H9 (cell line): ENCODE results near the gene FAM20A. TPM values are rescaled to one million over a fixed set of nuclear protein-coding genes. Genes with fewer than 3 reads are reported as not detected.

Source experiments
- DNase-seq: peaks from one replicate; pipeline ENCODE4 v3.0.0-alpha.2; 2017
- H2AFZ ChIP-seq: one replicate; pipeline ENCODE4 v1.6.1; 2013; ENCODE audit warnings: mild to moderate bottlenecking, low read length, control low read depth, moderate library complexity
- H2AK5ac ChIP-seq: 2 replicates; pipeline ENCODE4 v1.6.1; 2013; ENCODE audit warnings: low read length, control low read depth, mixed read lengths; ENCODE audit not compliant: insufficient read length
- H2BK120ac ChIP-seq: one replicate; pipeline ENCODE4 v1.6.1; 2013; ENCODE audit warnings: low read depth, mild to moderate bottlenecking, low read length, control low read depth, inconsistent platforms; ENCODE audit not compliant: poor library complexity, severe bottlenecking
- H2BK12ac ChIP-seq: 2 replicates; pipeline ENCODE4 v1.6.1; 2013; ENCODE audit warnings: low read length, control low read depth, mixed read lengths, low read depth; ENCODE audit not compliant: insufficient read length
- H2BK15ac ChIP-seq: 2 replicates; pipeline ENCODE4 v1.6.1; 2013; ENCODE audit warnings: low read depth, low read length, control low read depth
- H2BK20ac ChIP-seq: one replicate; pipeline ENCODE4 v1.6.1; 2013; ENCODE audit warnings: low read depth, mild to moderate bottlenecking, low read length, control low read depth, inconsistent platforms; ENCODE audit not compliant: poor library complexity, severe bottlenecking
- H2BK5ac ChIP-seq: 2 replicates; pipeline ENCODE4 v1.6.1; 2013; ENCODE audit warnings: low read length, control low read depth, mixed read lengths; ENCODE audit not compliant: insufficient read length
- H3K14ac ChIP-seq: 2 replicates; pipeline ENCODE4 v1.6.1; 2013; ENCODE audit warnings: low read length, control low read depth; ENCODE audit not compliant: insufficient read depth
- H3K18ac ChIP-seq: 2 replicates; pipeline ENCODE4 v1.6.1; 2013; ENCODE audit warnings: low read depth, mild to moderate bottlenecking, mixed read lengths, low read length, control low read depth; ENCODE audit not compliant: insufficient read length
- H3K23ac ChIP-seq: 2 replicates; pipeline ENCODE4 v1.6.1; 2013; ENCODE audit warnings: low read length, control low read depth, mixed read lengths, low read depth; ENCODE audit not compliant: insufficient read length
- H3K23me2 ChIP-seq: 2 replicates; pipeline ENCODE4 v1.6.1; 2013; ENCODE audit warnings: low read depth, mild to moderate bottlenecking, mixed read lengths, low read length, control low read depth; ENCODE audit not compliant: insufficient read length, poor library complexity, severe bottlenecking
- H3K27ac ChIP-seq: 2 replicates; pipeline ENCODE4 v1.5.1; 2013; ENCODE audit warnings: low read length, control low read depth, mixed read lengths, low read depth; ENCODE audit not compliant: insufficient read length
- H3K27me3 ChIP-seq: 2 replicates; pipeline ENCODE4 v1.6.1; 2013; ENCODE audit warnings: low read length, control low read depth, inconsistent platforms; ENCODE audit not compliant: insufficient read depth
- H3K4ac ChIP-seq: 2 replicates; pipeline ENCODE4 v1.6.1; 2013; ENCODE audit warnings: low read depth, mild to moderate bottlenecking, control low read depth, inconsistent platforms, low read length, moderate library complexity
- H3K4me1 ChIP-seq: 2 replicates; pipeline ENCODE4 v1.6.1; 2013; ENCODE audit warnings: low read length, control low read depth, inconsistent platforms; ENCODE audit not compliant: insufficient read depth
- H3K4me2 ChIP-seq: 2 replicates; pipeline ENCODE4 v1.6.1; 2013; ENCODE audit warnings: low read length, control low read depth, mixed read lengths; ENCODE audit not compliant: insufficient read length, insufficient read depth
- H3K56ac ChIP-seq: 2 replicates; pipeline ENCODE4 v1.6.1; 2013; ENCODE audit warnings: low read depth, mild to moderate bottlenecking, mixed read lengths, low read length, control low read depth; ENCODE audit not compliant: insufficient read length
- H3K79me1 ChIP-seq: 2 replicates; pipeline ENCODE4 v1.6.1; 2013; ENCODE audit warnings: low read depth, mild to moderate bottlenecking, moderate library complexity, low read length, control low read depth, inconsistent platforms; ENCODE audit not compliant: insufficient read depth, poor library complexity, severe bottlenecking
- H3K79me2 ChIP-seq: 2 replicates; pipeline ENCODE4 v1.6.1; 2013; ENCODE audit warnings: low read length, control low read depth, inconsistent platforms; ENCODE audit not compliant: insufficient read depth
- H3K9ac ChIP-seq: 2 replicates; pipeline ENCODE4 v1.6.1; 2013; ENCODE audit warnings: low read length, control low read depth, mixed read lengths; ENCODE audit not compliant: insufficient read length; ENCODE audit errors: extremely low read depth
- H3K9me3 ChIP-seq: one replicate; pipeline ENCODE4 v1.6.1; 2013; ENCODE audit warnings: low read depth, low read length, inconsistent platforms; ENCODE audit not compliant: control insufficient read depth
- H3T11ph ChIP-seq: one replicate; pipeline ENCODE4 v1.6.1; 2013; ENCODE audit warnings: mild to moderate bottlenecking, low read length, control low read depth, inconsistent platforms
- H4K20me1 ChIP-seq: one replicate; pipeline ENCODE4 v1.6.1; 2013; ENCODE audit not compliant: control insufficient read depth, insufficient read length, insufficient read depth
- H4K5ac ChIP-seq: 2 replicates; pipeline ENCODE4 v1.6.1; 2013; ENCODE audit warnings: low read depth, mild to moderate bottlenecking, mixed read lengths, low read length, control low read depth; ENCODE audit not compliant: insufficient read length
- H4K8ac ChIP-seq: replicated peaks from 2 replicates; pipeline ENCODE4 v1.6.1; 2013; ENCODE audit warnings: low read length, control low read depth, mixed read lengths, low read depth; ENCODE audit not compliant: insufficient read length
- H4K91ac ChIP-seq: 2 replicates; pipeline ENCODE4 v1.6.1; 2013; ENCODE audit warnings: low read depth, mild to moderate bottlenecking, moderate library complexity, mixed read lengths, low read length, control low read depth; ENCODE audit not compliant: insufficient read length
- H3K27ac Mint-ChIP-seq, 3 experiments: 2 replicates in 2 of 3; 3 replicates in 1 of 3; pipeline ENCODE4 v1.8.0; 2020 to 2021; ENCODE audit warnings: mixed read lengths in 3 of 3, mild to moderate bottlenecking in 1 of 3, moderate library complexity in 1 of 3
- H3K27me3 Mint-ChIP-seq: 2 replicates; pipeline ENCODE4 v1.8.0; 2021; ENCODE audit warnings: low read depth, mild to moderate bottlenecking, moderate library complexity, mixed read lengths
- H3K36me3 Mint-ChIP-seq, 3 experiments: 2 replicates in 2 of 3; 3 replicates in 1 of 3; pipeline ENCODE4 v1.8.0; 2020 to 2021; ENCODE audit warnings: low read depth in 3 of 3, mixed read lengths in 3 of 3; ENCODE audit not compliant: insufficient read depth in 1 of 3
- H3K4me1 Mint-ChIP-seq, 2 experiments: 2 replicates each; pipeline ENCODE4 v1.8.0; 2020; ENCODE audit warnings: mixed read lengths in 2 of 2
- H3K4me3 Mint-ChIP-seq, 2 experiments: 2 replicates in 1 of 2; 3 replicates in 1 of 2; pipeline ENCODE4 v1.8.0; 2020 to 2021; ENCODE audit warnings: mild to moderate bottlenecking in 2 of 2, mixed read lengths in 2 of 2, moderate library complexity in 1 of 2
- H3K9me3 Mint-ChIP-seq, 2 experiments: 2 replicates in 1 of 2; 3 replicates in 1 of 2; pipeline ENCODE4 v1.8.0; 2020; ENCODE audit warnings: mild to moderate bottlenecking in 2 of 2, mixed read lengths in 2 of 2, moderate library complexity in 1 of 2
- WGBS: extraction: QIAGEN DNeasy Blood & Tissue Kit; methylation state at CpG from one replicate; pipeline ENCODE4 v1.1.7; 2013; ENCODE audit warnings: missing lambda C conversion rate, low lambda C conversion rate, mixed read lengths; ENCODE audit not compliant: insufficient read length; ENCODE audit errors: extremely low coverage; 5-methylcytosine and 5-hydroxymethylcytosine counted together
- total RNA-seq: library from RNA; stranded (reverse); gene quantifications from 2 replicates; pipeline ENCODE4 v1.2.1, GENCODE V29; 2021
- TF ChIP-seq, protein P1 (sequence below): fragments of 200-600 bp; sonication (generic); conservative IDR thresholded peaks from 3 replicates; pipeline ENCODE4 v1.8.0; 2021; ENCODE audit warnings: antibody characterized with exemption, mild to moderate bottlenecking

The FAM20A gene
- total RNA-seq, 1 experiment from 2014 or later, result 34.4 TPM

DNA sequence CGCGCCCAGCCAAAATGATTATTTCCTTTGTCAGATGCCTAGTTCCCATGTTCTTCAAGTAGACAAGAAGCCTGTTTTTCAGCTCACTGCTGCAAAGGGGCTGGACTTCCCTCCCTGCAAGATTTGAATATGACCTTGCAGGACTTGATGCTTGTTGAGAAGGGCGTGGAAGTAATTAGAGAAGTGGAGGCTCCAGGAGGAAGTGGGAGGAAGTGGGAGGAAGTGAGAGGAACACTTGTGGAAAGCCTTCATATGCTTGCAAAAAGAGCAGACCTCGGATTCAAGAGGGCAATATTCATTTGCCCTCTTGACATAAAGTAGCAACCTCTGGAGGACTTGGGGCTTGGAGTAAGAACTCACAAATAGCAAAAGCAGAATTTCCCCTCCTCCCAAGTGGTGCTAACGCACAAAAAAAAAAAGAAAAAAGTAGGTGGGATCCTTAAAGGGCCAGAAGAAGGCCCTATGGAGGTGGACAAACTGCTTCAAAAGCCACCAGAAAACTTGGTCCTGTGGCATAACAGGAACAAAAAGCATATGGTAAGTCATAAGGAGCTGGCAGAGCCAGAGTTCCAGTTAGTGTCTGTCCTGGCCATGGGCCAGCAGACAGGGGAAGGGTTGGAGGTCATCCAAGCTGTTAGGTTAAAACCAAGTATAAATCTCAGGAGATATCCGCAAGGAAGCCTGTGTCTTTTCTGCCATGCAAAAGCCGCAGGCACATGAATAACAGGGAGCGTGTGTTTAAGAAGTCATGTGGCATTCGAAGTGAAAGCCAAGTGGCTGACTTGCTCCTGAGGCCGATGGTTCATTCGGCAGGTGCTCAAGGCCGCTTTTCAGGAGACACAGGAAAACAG, 109.6 kb downstream of the FAM20A start:
- Histone ChIP-seq H3K23ac (no peak overlapping the region), H3K9ac (no peak overlapping the region), H3K23me2 (no peaks in the 10 kb centered on the region), H4K8ac (no peak overlapping the region), H3K56ac (no peak overlapping the region), H2BK15ac (no peak overlapping the region), H2AK5ac (no peak overlapping the region), H3K18ac (no peak overlapping the region), H3K27me3 (no peaks in the 10 kb centered on the region), H3K27ac (no peak overlapping the region), H3K4me1 (no peaks in the 10 kb centered on the region), H2BK20ac (no peak overlapping the region), H4K91ac (no peak overlapping the region), H3K9me3 (no peaks in the 10 kb centered on the region), H3K4ac (no peak overlapping the region), H2BK12ac (no peak overlapping the region), H4K5ac (no peak overlapping the region), H3K4me2 (no peak overlapping the region), H3T11ph (no peak overlapping the region), H2AFZ (no peak overlapping the region), H3K79me2 (no peaks in the 10 kb centered on the region), H2BK5ac (no peak overlapping the region), H3K14ac (no peak overlapping the region), H4K20me1 (no peaks in the 10 kb centered on the region), H3K79me1 (no peaks in the 10 kb centered on the region), H2BK120ac (no peak overlapping the region)
- H3K27ac Mint-ChIP-seq, result no peak overlapping the region
- peaks cover 0 to 3% of the 10 kb centered on the region in 2 experiments; a peak in 2 of 4 replicates for H3K4me1 Mint-ChIP-seq
- peaks cover 5 to 6% of the 10 kb centered on the region in 2 experiments for H3K9me3 Mint-ChIP-seq
- no peaks in the 10 kb centered on the region for H3K27me3 Mint-ChIP-seq
- TF ChIP-seq, protein P1, sequence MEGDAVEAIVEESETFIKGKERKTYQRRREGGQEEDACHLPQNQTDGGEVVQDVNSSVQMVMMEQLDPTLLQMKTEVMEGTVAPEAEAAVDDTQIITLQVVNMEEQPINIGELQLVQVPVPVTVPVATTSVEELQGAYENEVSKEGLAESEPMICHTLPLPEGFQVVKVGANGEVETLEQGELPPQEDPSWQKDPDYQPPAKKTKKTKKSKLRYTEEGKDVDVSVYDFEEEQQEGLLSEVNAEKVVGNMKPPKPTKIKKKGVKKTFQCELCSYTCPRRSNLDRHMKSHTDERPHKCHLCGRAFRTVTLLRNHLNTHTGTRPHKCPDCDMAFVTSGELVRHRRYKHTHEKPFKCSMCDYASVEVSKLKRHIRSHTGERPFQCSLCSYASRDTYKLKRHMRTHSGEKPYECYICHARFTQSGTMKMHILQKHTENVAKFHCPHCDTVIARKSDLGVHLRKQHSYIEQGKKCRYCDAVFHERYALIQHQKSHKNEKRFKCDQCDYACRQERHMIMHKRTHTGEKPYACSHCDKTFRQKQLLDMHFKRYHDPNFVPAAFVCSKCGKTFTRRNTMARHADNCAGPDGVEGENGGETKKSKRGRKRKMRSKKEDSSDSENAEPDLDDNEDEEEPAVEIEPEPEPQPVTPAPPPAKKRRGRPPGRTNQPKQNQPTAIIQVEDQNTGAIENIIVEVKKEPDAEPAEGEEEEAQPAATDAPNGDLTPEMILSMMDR, result no peak
- H3K4me3 Mint-ChIP-seq, result no peak overlapping the region
- no peak for DNase-seq
- H3K36me3 Mint-ChIP-seq, result peaks cover 2 to 6% (median 3%) of the 10 kb centered on the region in 3 experiments; a peak in 4 of 7 replicates
- no CpG with 5 or more reads among the region's 12 CpGs for WGBS
